MM.1S (cell line): ENCODE data around the gene KIF25.
"Not testable (repeated sequence)": the region's sequence is repeated elsewhere in the genome, so short reads cannot be mapped to it uniquely, and the experiment has no call there.

Experiments
- CTCF ChIP-seq: fragments of 300-600 bp; sonication (generic); IDR thresholded peaks from 2 replicates; pipeline ENCODE4 v1.5.1; 2016; ENCODE audit warnings: antibody characterized with exemption, low read length, mixed read lengths
- EZH2 ChIP-seq: fragments of 300-600 bp; sonication (generic); optimal IDR thresholded peaks from 2 replicates; pipeline ENCODE3; 2017; ENCODE audit warnings: low read depth, mild to moderate bottlenecking, antibody characterized with exemption, low read length, mixed read lengths
- EZH2phosphoT487 ChIP-seq: fragments of 300-600 bp; sonication (generic); IDR thresholded peaks from 2 replicates; pipeline ENCODE4 v1.6.1; 2018; ENCODE audit warnings: antibody characterized with exemption, low read length

GRCh38 chr6:168077401-168077800 is 79.9 kb downstream of the KIF25 start:
- not testable (repeated sequence) for TF ChIP-seq CTCF, EZH2, EZH2phosphoT487
